HCT116 (cell line): ENCODE measurements around the gene LNPK. TPM values are rescaled to one million over a fixed set of nuclear protein-coding genes. Genes with fewer than 3 reads are reported as not detected.

Source experiments
- ATAC-seq: fragments of 200-7000 bp; cut with Tn5 transposase; 2 replicates; pipeline ENCODE4 v1.9.1; 2020; ENCODE audit warnings: mild to moderate bottlenecking, moderate library complexity
- BruUV-seq: library from RNA; stranded (reverse); fragments of 400-500 nt; replicated peaks from 2 replicates; lab custom pipeline; 2021; lab: Mats Ljungman, UMichigan
- CTCF ChIA-PET: fragments of 300-600 bp; sonication (Branson Sonifier 250); formaldehyde crosslinking; loops from one replicate; lab custom pipeline; 2021; ENCODE audit warnings: antibody characterized with exemption; lab: Charles Lee
- POLR2A ChIA-PET: fragments of 300-600, 350-600 bp; sonication (Branson Sonifier 250); formaldehyde crosslinking; loops from one replicate; lab custom pipeline; 2021; ENCODE audit warnings: antibody characterized with exemption; lab: Charles Lee
- RAD21 ChIA-PET, 2 experiments: fragments of 300-600 bp; sonication (Branson Sonifier 250); formaldehyde crosslinking; loops; one replicate each; lab custom pipeline; 2023; ENCODE audit warnings: low total read pairs in 2 of 2; ENCODE audit not compliant: uncharacterized antibody in 2 of 2, unreplicated experiment in 2 of 2, low non-redundant PET in 1 of 2; lab: Charles Lee
- DNase-seq: peaks from one replicate; pipeline ENCODE4 v3.0.0-alpha.2; 2010; ENCODE audit warnings: low read depth, low spot score
- H2AFZ ChIP-seq: fragments of 200-600 bp; shearing (Covaris generic), sonication (generic); 2 replicates; pipeline ENCODE4 v1.6.1; 2017; ENCODE audit warnings: low read depth, mixed run types, mixed read lengths, antibody characterized with exemption, low read length; ENCODE audit not compliant: poor library complexity, severe bottlenecking
- H3K27ac ChIP-seq: 2 replicates; pipeline ENCODE4 v1.5.1; 2012; ENCODE audit warnings: low read depth, low read length
- H3K27me3 ChIP-seq: fragments of 200-600 bp; sonication (generic); 2 replicates; pipeline ENCODE4 v1.6.1; 2016; ENCODE audit warnings: mixed run types, low read length, mixed read lengths; ENCODE audit not compliant: insufficient read depth
- H3K36me3 ChIP-seq, 2 experiments: fragments of 200-500 bp in 1 of 2; fragments of 200-600 bp in 1 of 2; sonication (Bioruptor generic) in 1 of 2; sonication (generic) in 1 of 2; 2 replicates each; pipeline versions ENCODE4 v1.5.1 to v1.6.1; 2014 to 2016; ENCODE audit warnings: low read length in 2 of 2, inconsistent platforms in 1 of 2, mixed read lengths in 1 of 2, mixed run types in 1 of 2; ENCODE audit not compliant: insufficient read depth in 2 of 2, control insufficient read depth in 1 of 2
- H3K4me1 ChIP-seq, 2 experiments: fragments of 200-600 bp in 1 of 2; sonication (generic) in 1 of 2; 2 replicates each; pipeline versions ENCODE4 v1.5.1 to v1.6.1; 2012 to 2017; ENCODE audit warnings: low read length in 2 of 2, inconsistent platforms in 1 of 2, mild to moderate bottlenecking in 1 of 2, mixed read lengths in 1 of 2, mixed run types in 1 of 2, moderate library complexity in 1 of 2; ENCODE audit not compliant: insufficient read depth in 2 of 2, control insufficient read depth in 1 of 2
- H3K4me2 ChIP-seq: fragments of 200-600 bp; sonication (generic); 2 replicates; pipeline ENCODE4 v1.6.1; 2017; ENCODE audit warnings: mixed run types, low read length, mixed read lengths
- H3K4me3 ChIP-seq, 2 experiments: fragments of 200-600 bp in 1 of 2; sonication (generic) in 1 of 2; replicated peaks in 1 of 2; 2 replicates each; pipeline ENCODE4 v1.5.1; 2011 to 2016; ENCODE audit warnings: low read length in 2 of 2, control low read depth in 1 of 2, low read depth in 1 of 2, mild to moderate bottlenecking in 1 of 2, mixed read lengths in 1 of 2, mixed run types in 1 of 2
- H3K79me2 ChIP-seq: fragments of 200-600 bp; sonication (generic); 2 replicates; pipeline ENCODE4 v1.6.1; 2017; ENCODE audit warnings: mild to moderate bottlenecking, mixed run types, low read length, moderate library complexity, mixed read lengths; ENCODE audit not compliant: insufficient read depth
- H3K9ac ChIP-seq: fragments of 200-600 bp; sonication (generic); 2 replicates; pipeline ENCODE4 v1.6.1; 2016; ENCODE audit warnings: low read length, mixed read lengths
- H3K9me2 ChIP-seq: fragments of 200-600 bp; sonication (generic), shearing (Covaris generic); 2 replicates; pipeline ENCODE4 v1.6.1; 2017; ENCODE audit warnings: mixed run types, mild to moderate bottlenecking, moderate library complexity; ENCODE audit not compliant: insufficient read depth
- H3K9me3 ChIP-seq, 2 experiments: fragments of 200-500 bp in 1 of 2; fragments of 200-600 bp in 1 of 2; sonication (Bioruptor generic) in 1 of 2; sonication (generic) in 1 of 2; 2 replicates each; pipeline ENCODE4 v1.6.1; 2014 to 2017; ENCODE audit warnings: low read length in 2 of 2, mixed read lengths in 2 of 2, inconsistent platforms in 1 of 2, low read depth in 1 of 2, mild to moderate bottlenecking in 1 of 2, mixed run types in 1 of 2, moderate library complexity in 1 of 2; ENCODE audit not compliant: control insufficient read depth in 1 of 2, insufficient read depth in 1 of 2
- H4K20me1 ChIP-seq: fragments of 200-600 bp; sonication (generic), shearing (Covaris generic); 2 replicates; pipeline ENCODE4 v1.6.1; 2017; ENCODE audit warnings: mixed run types, mild to moderate bottlenecking, moderate library complexity; ENCODE audit not compliant: insufficient read depth
- EZH2phosphoT487 ChIP-seq: fragments of 200-600 bp; IDR thresholded peaks from 2 replicates; pipeline ENCODE4 v1.6.1; 2018; ENCODE audit warnings: antibody characterized with exemption, borderline replicate concordance
- FOSL1 ChIP-seq: IDR thresholded peaks from 2 replicates; pipeline ENCODE4 v1.6.1; 2012; ENCODE audit warnings: low read depth
- JUND ChIP-seq: IDR thresholded peaks from 2 replicates; pipeline ENCODE4 v1.6.1; 2012
- POLR2A ChIP-seq: IDR thresholded peaks from 2 replicates; pipeline ENCODE4 v1.7.0; 2011; ENCODE audit warnings: borderline replicate concordance; ENCODE audit not compliant: insufficient read depth, insufficient read length; ENCODE audit errors: extremely low read depth
- SP1 ChIP-seq: IDR thresholded peaks from 2 replicates; pipeline ENCODE4 v1.6.1; 2012; ENCODE audit warnings: low read depth
- TCF7L2 ChIP-seq: IDR thresholded peaks from 2 replicates; pipeline ENCODE4 v1.7.0; 2011; ENCODE audit warnings: borderline replicate concordance, inconsistent platforms; ENCODE audit not compliant: insufficient read depth, insufficient read length; ENCODE audit errors: extremely low read depth
- intact Hi-C: fragments of 100-400 bp; cut with micrococcal nuclease; formaldehyde crosslinking; loops from 2 replicates; pipeline ENCODE4 v1.10.0; 2022
- total RNA-seq: library from RNA; stranded (reverse); gene quantifications from one replicate; pipeline ENCODE4 v1.2.1, GENCODE V29; 2021; ENCODE audit not compliant: unreplicated experiment
- TF ChIP-seq, protein P1 (sequence below): IDR thresholded peaks from 2 replicates; pipeline ENCODE4 v1.6.1; 2011; ENCODE audit warnings: mild to moderate bottlenecking, low read length, moderate library complexity; ENCODE audit not compliant: insufficient replicate concordance; ENCODE audit errors: extremely low read depth
- TF ChIP-seq, protein P2 (sequence below): IDR thresholded peaks from 2 replicates; pipeline ENCODE4 v1.6.1; 2012; ENCODE audit warnings: low read depth
- TF ChIP-seq, protein P3 (sequence below): IDR thresholded peaks from 2 replicates; pipeline ENCODE4 v1.6.1; 2012

Gene LNPK
- total RNA-seq, 1 experiment from 2014 or later = 22.3 TPM

DNA sequence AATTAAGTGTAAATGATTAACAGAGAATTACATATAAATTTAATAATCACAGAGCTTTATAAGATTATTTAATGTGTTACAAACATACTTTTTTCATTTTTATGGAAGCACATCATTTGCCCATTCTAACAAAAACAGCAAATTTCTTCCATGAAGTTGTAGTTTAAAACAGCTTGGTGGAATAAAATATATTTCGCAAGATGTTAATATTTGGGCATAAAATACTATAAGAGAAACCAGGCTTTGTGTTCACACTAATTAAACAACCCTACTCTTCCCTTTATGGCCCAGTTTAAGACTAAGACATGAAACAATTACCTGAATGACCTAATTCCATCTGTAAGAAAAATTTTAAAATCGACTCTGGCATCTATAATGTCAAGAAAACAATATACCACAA is 69.4 kb downstream of the LNPK start:
- Histone ChIP-seq H2AFZ (no peak overlapping the region), H3K27ac (no peak overlapping the region), H3K4me2 (no peak overlapping the region), H3K27me3 (no peaks in the 10 kb centered on the region), H3K4me3 (no peak overlapping the region), H3K9me3 (no peaks in the 10 kb centered on the region), H4K20me1 (no peaks in the 10 kb centered on the region), H3K36me3 (no peaks in the 10 kb centered on the region), H3K9ac (no peak overlapping the region), H3K79me2 (no peaks in the 10 kb centered on the region), H3K4me1 (no peaks in the 10 kb centered on the region), H3K9me2 (no peaks in the 10 kb centered on the region)
- BruUV-seq = no TSS peak
- TF ChIP-seq POLR2A (no peak), FOSL1 (no peak), SP1 (no peak), TCF7L2 (no peak), JUND (no peak), EZH2phosphoT487 (no peak)
- TF ChIP-seq, protein P1, sequence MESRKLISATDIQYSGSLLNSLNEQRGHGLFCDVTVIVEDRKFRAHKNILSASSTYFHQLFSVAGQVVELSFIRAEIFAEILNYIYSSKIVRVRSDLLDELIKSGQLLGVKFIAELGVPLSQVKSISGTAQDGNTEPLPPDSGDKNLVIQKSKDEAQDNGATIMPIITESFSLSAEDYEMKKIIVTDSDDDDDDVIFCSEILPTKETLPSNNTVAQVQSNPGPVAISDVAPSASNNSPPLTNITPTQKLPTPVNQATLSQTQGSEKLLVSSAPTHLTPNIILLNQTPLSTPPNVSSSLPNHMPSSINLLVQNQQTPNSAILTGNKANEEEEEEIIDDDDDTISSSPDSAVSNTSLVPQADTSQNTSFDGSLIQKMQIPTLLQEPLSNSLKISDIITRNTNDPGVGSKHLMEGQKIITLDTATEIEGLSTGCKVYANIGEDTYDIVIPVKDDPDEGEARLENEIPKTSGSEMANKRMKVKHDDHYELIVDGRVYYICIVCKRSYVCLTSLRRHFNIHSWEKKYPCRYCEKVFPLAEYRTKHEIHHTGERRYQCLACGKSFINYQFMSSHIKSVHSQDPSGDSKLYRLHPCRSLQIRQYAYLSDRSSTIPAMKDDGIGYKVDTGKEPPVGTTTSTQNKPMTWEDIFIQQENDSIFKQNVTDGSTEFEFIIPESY = no peak
- TF ChIP-seq, protein P2, sequence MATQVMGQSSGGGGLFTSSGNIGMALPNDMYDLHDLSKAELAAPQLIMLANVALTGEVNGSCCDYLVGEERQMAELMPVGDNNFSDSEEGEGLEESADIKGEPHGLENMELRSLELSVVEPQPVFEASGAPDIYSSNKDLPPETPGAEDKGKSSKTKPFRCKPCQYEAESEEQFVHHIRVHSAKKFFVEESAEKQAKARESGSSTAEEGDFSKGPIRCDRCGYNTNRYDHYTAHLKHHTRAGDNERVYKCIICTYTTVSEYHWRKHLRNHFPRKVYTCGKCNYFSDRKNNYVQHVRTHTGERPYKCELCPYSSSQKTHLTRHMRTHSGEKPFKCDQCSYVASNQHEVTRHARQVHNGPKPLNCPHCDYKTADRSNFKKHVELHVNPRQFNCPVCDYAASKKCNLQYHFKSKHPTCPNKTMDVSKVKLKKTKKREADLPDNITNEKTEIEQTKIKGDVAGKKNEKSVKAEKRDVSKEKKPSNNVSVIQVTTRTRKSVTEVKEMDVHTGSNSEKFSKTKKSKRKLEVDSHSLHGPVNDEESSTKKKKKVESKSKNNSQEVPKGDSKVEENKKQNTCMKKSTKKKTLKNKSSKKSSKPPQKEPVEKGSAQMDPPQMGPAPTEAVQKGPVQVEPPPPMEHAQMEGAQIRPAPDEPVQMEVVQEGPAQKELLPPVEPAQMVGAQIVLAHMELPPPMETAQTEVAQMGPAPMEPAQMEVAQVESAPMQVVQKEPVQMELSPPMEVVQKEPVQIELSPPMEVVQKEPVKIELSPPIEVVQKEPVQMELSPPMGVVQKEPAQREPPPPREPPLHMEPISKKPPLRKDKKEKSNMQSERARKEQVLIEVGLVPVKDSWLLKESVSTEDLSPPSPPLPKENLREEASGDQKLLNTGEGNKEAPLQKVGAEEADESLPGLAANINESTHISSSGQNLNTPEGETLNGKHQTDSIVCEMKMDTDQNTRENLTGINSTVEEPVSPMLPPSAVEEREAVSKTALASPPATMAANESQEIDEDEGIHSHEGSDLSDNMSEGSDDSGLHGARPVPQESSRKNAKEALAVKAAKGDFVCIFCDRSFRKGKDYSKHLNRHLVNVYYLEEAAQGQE = no peak
- TF ChIP-seq, protein P3, sequence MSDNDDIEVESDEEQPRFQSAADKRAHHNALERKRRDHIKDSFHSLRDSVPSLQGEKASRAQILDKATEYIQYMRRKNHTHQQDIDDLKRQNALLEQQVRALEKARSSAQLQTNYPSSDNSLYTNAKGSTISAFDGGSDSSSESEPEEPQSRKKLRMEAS = no peak
- intact Hi-C loops = no loop called here
- ATAC-seq = no peak
- RAD21 ChIA-PET = no interaction called here
- CTCF ChIA-PET = no interaction called here
- POLR2A ChIA-PET = no interaction called here
- DNase-seq = no peak
